ENCODE results near the gene ABCF1. TPM values are rescaled to one million over a fixed set of nuclear protein-coding genes. Genes with fewer than 3 reads are reported as not detected.

ABCF1 gene
- total RNA-seq, 1 experiment from 2014 or later = 101 TPM

GRCh38 chr6:30616811-30617564 lies 45.7 kb downstream of the ABCF1 start, which contains the start of gene PPP1R10:
TSS of gene PPP1R10 (minus strand) at chr6:30617243. CDS start at chr6:30609944, 7,299 bp downstream.
- POLR2A ChIA-PET = interaction anchor here (0.6 to 1.0 kb wide), 4 partner anchors 30 to 118 kb away, joined by 3 to 4 read pairs (median 3); partner anchors contain the start of gene ABCF1
- DNase-seq (ENCODE audit: low spot score) = peak; percentile 99
- H3K4me1 Mint-ChIP-seq = peaks cover 35% of the 10 kb centered on the region
- peak within 1 kb of the TSS; percentile 96 for H3K4me3 Mint-ChIP-seq
- CTCF ChIA-PET = interaction anchor here (0.6 to 1.9 kb wide), 6 partner anchors 9 to 470 kb away, joined by 3 to 7 read pairs (median 4); partner anchors contain the start of genes ATAT1 and DHX16
- no peaks in the 10 kb centered on the region; the same call in 1 of the 2 replicates for H3K27me3 Mint-ChIP-seq (ENCODE audit: low read depth)
- no peaks in the 10 kb centered on the region for H3K9me3 Mint-ChIP-seq
- peaks cover 48% of the 10 kb centered on the region for H3K36me3 Mint-ChIP-seq
- peak; percentile 82 for ATAC-seq
- peak within 1 kb of the TSS; percentile 100 for H3K27ac Mint-ChIP-seq
- TF ChIP-seq NFYB (CRISPR knock-in tag; conservative IDR thresholded peaks at IDR 0.05; ENCODE audit: low read depth) (peak; percentile 72), ZNF416 (CRISPR knock-in tag; IDR thresholded peaks at IDR 0.05) (peak; percentile 89; the same call in 1 of the 2 replicates), RORB (CRISPR knock-in tag; IDR thresholded peaks at IDR 0.05) (peak; percentile 94), CDX4 (CRISPR knock-in tag; IDR thresholded peaks at IDR 0.05; ENCODE audit: borderline replicate concordance) (peak; percentile 84; the same call in 1 of the 2 replicates), GRHL2 (CRISPR knock-in tag; IDR thresholded peaks at IDR 0.05; ENCODE audit: insufficient replicate concordance, severe bottlenecking) (no peak), ATF3 (CRISPR knock-in tag; conservative IDR thresholded peaks at IDR 0.05) (no peak), ZNF671 (CRISPR knock-in tag; IDR thresholded peaks at IDR 0.05) (peak; percentile 95), USF2 (CRISPR knock-in tag; IDR thresholded peaks at IDR 0.05) (peak; percentile 83), ZNF425 (CRISPR knock-in tag; conservative IDR thresholded peaks at IDR 0.05) (peak; percentile 93), MYBL2 (CRISPR knock-in tag; IDR thresholded peaks at IDR 0.05) (peak; percentile 63; the same call in 1 of the 2 replicates), ERG (CRISPR knock-in tag; IDR thresholded peaks at IDR 0.05) (peak; percentile 95), ZMAT4 (CRISPR knock-in tag; IDR thresholded peaks at IDR 0.05) (peak; percentile 96), ZNF532 (CRISPR knock-in tag; IDR thresholded peaks at IDR 0.05; ENCODE audit: borderline replicate concordance) (peak; percentile 90; the same call in 1 of the 2 replicates), SOX15 (CRISPR knock-in tag; IDR thresholded peaks at IDR 0.05) (0 out of 2 replicates have a peak, but pooled peaks have one; percentile 28), SP1 (CRISPR knock-in tag; conservative IDR thresholded peaks at IDR 0.05) (peak; percentile 91), MXD4 (CRISPR knock-in tag; IDR thresholded peaks at IDR 0.05; ENCODE audit: borderline replicate concordance) (no peak), ZBTB43 (CRISPR knock-in tag; IDR thresholded peaks at IDR 0.05) (no peak), GTF2I (CRISPR knock-in tag; conservative IDR thresholded peaks at IDR 0.05) (0 out of 2 replicates have a peak, but pooled peaks have one; percentile 12), ZNF317 (CRISPR knock-in tag; IDR thresholded peaks at IDR 0.05; ENCODE audit: borderline replicate concordance, low read depth) (no peak), FOXK1 (CRISPR knock-in tag; IDR thresholded peaks at IDR 0.05) (peak; percentile 46; the same call in 1 of the 2 replicates), USF1 (CRISPR knock-in tag; IDR thresholded peaks at IDR 0.05) (peak; percentile 81), ZNF423 (CRISPR knock-in tag; IDR thresholded peaks at IDR 0.05) (no peak), NFATC4 (CRISPR knock-in tag; IDR thresholded peaks at IDR 0.05) (peak; percentile 94), KAT7 (CRISPR knock-in tag; IDR thresholded peaks at IDR 0.05; ENCODE audit: borderline replicate concordance) (0 out of 2 replicates have a peak, but pooled peaks have one; percentile 52)
